GM12891 (cell line): Measurements from ENCODE around the gene WDFY2. TPM values are rescaled to one million over a fixed set of nuclear protein-coding genes. Genes with fewer than 3 reads are reported as not detected.
A peak's percentile ranks its signal among the peaks of the same experiment; 100 is the strongest.
"Not testable (repeated sequence)": the region's sequence is repeated elsewhere in the genome, so short reads cannot be mapped to it uniquely, and the experiment has no call there.

Experiments used
- DNase-seq: peaks from one replicate; pipeline ENCODE4 v3.0.0; 2011; ENCODE audit warnings: low spot score; ENCODE audit not compliant: insufficient read length
- FAIRE-seq: peaks from 2 replicates; lab custom pipeline; 2011; peaks lifted over from hg19 to GRCh38; lab: Jason Lieb, UNC
- PAX5 ChIP-seq: IDR thresholded peaks from 2 replicates; pipeline ENCODE4 v1.6.1; 2011; ENCODE audit warnings: low read length, moderate library complexity, mild to moderate bottlenecking; ENCODE audit not compliant: insufficient read depth, severe bottlenecking
- POLR2A ChIP-seq: IDR thresholded peaks from 2 replicates; pipeline ENCODE4 v1.6.1; 2011; ENCODE audit warnings: low read depth, low read length, control low read depth
- POLR2AphosphoS5 ChIP-seq: IDR thresholded peaks from 2 replicates; pipeline ENCODE4 v1.6.1; 2011; ENCODE audit warnings: low read depth, low read length, control low read depth
- POU2F2 ChIP-seq: IDR thresholded peaks from 2 replicates; pipeline ENCODE4 v1.6.1; 2011; ENCODE audit warnings: low read depth, mild to moderate bottlenecking, control low read depth, low read length, moderate library complexity
- SPI1 ChIP-seq: IDR thresholded peaks from 2 replicates; pipeline ENCODE4 v1.6.1; 2011; ENCODE audit warnings: low read depth, low read length, control low read depth
- TAF1 ChIP-seq: IDR thresholded peaks from 2 replicates; pipeline ENCODE4 v1.6.1; 2011; ENCODE audit warnings: low read depth, low read length, control low read depth
- polyA plus RNA-seq: library from polyadenylated mRNA; unstranded; fragments of >200 nt; gene quantifications from one replicate; pipeline ENCODE4 v1.2.1, GENCODE V29; 2012; ENCODE audit warnings: low read depth, missing spikeins, inconsistent platforms; ENCODE audit not compliant: missing spikeins

The WDFY2 gene, protein sequence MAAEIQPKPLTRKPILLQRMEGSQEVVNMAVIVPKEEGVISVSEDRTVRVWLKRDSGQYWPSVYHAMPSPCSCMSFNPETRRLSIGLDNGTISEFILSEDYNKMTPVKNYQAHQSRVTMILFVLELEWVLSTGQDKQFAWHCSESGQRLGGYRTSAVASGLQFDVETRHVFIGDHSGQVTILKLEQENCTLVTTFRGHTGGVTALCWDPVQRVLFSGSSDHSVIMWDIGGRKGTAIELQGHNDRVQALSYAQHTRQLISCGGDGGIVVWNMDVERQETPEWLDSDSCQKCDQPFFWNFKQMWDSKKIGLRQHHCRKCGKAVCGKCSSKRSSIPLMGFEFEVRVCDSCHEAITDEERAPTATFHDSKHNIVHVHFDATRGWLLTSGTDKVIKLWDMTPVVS
- 5.5 TPM for polyA plus RNA-seq

GRCh38 chr13:51583875-51584730, at the start of gene WDFY2:
WDFY2 (plus strand) TSS chr13:51584462; CDS start chr13:51584688, 226 bp downstream.
- FAIRE-seq (peak; percentile 99), DNase-seq (peak; percentile 73)
- TF ChIP-seq PAX5 (no peak), POLR2A (peak; percentile 66), SPI1 (0 out of 2 replicates have a peak, but pooled peaks have one; percentile 9), POLR2AphosphoS5 (peak; percentile 53; the same call in 1 of the 2 replicates), TAF1 (peak; percentile 56), POU2F2 (peak; percentile 80)

DNA sequence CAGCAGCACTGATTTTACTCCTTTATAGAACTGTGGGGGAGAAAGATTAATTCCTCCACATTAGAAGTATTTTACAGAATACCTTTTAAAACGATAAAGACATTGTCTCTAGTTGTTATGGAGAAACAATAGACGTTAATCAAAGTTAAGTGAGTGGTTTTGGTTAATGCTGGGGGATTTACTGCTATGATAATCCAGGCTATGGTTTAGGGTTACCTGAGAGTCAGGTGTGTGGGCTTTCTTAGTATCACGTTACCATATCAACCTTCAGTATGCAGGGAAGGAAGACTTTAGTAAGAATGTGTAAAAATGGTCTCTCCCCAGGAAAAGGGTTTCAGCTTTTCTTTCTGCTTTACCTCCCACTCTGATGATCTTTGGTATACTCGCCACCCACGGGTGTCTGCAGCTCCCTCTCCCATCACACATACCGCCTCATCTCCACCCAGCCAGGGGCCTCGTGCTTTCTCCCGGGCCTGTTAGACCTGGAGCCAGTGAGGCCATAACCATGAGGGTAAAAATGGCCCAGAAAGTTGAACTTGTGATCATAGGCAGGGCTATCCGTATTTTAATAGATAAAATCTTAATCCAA, 45.6 kb upstream of the WDFY2 start:
- no peak for FAIRE-seq
- no peak for DNase-seq
- TF ChIP-seq PAX5 (no peak), POLR2AphosphoS5 (no peak), POLR2A (no peak), POU2F2 (no peak), TAF1 (no peak), SPI1 (no peak)

- TF ChIP-seq POU2F2 (no peak), POLR2AphosphoS5 (no peak), TAF1 (no peak)
- FAIRE-seq (no peak), DNase-seq (no peak)
These were observed 44.4 kb upstream of the WDFY2 start for GRCh38 chr13:51539887-51540286.

GRCh38 chr13:51541037-51541436, 43.2 kb upstream of the WDFY2 start:
- TF ChIP-seq PAX5 (no peak), POU2F2 (no peak), SPI1 (no peak), POLR2A (no peak), POLR2AphosphoS5 (no peak), TAF1 (no peak)
- FAIRE-seq (peak; percentile 20), DNase-seq (no peak)

DNA sequence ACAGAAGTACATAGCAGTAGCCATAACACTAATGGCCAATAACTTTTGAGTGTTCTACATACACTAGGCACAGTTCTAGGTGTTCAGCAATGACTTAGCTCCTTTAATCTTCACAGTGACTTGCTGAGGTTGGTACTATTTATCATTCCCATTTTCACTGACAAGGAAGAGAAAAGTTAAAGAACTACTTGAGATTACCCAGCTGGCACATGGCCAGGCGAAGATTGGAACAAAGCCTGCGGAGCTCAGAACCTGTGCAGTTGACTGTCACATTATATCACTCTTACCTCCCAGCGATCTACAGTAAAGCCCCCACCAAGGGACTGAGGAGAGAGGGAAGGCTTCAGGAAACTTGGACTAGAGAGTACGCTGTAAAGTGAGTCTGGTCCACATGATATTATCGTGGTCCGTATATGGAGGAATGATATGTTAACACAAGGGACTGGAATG, 42.4 kb upstream of the WDFY2 start:
- TF ChIP-seq POLR2A: no peak
- TF ChIP-seq POLR2AphosphoS5: no peak
- TF ChIP-seq PAX5: no peak
- TF ChIP-seq TAF1: no peak
- TF ChIP-seq SPI1: no peak
- TF ChIP-seq POU2F2: no peak
- DNase-seq: no peak
- FAIRE-seq: no peak

GRCh38 chr13:51542346-51543242, 41.7 kb upstream of the WDFY2 start:
- DNase-seq: no peak
- TF ChIP-seq SPI1 (no peak), POLR2AphosphoS5 (no peak), TAF1 (no peak), POU2F2 (no peak), PAX5 (no peak), POLR2A (no peak)
- no peak for FAIRE-seq

GRCh38 chr13:51545446-51545845, 38.8 kb upstream of the WDFY2 start:
- not testable (repeated sequence) for FAIRE-seq, DNase-seq

DNA sequence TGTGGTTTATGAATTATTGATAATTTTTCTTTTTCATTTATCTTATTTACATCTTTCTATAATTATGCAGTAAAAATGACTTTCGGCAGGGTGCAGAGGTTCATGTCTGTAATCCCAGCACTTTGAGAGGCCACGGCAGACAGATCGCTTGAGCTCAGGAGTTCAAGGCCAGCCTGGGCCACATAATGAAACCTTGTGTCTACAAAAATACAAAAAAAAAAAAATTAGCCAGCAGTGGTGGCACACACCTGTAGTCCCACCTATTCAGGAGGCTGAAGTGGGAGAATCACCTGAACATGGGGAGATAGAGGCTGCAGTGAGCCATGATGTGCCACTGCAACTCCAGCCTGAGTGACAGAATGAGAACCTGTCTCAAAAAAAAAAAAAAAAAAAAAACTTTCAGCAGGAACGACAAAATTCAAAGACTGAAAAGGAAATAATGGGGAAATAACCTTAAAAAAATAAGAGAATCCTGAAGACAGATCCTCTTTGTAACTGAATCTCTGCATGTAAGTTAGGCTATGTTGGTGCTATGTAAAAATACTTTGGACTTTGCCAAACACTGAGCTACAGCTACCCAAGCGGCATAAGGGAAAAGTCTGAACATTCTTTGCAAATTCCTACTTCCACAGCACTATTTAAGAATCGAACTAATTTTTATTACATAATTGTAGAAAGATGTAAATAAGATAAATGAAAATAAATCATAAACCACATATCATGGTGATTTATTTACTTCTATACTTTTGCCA, 36.7 kb upstream of the WDFY2 start:
- no peak for TF ChIP-seq TAF1
- no peak for TF ChIP-seq PAX5
- TF ChIP-seq POLR2AphosphoS5: no peak
- TF ChIP-seq POU2F2: no peak
- no peak for TF ChIP-seq SPI1
- TF ChIP-seq POLR2A: no peak
- DNase-seq (no peak), FAIRE-seq (no peak)
